CD14-positive monocyte (primary cell): ENCODE measurements around the gene PLOD1. TPM values are rescaled to one million over a fixed set of nuclear protein-coding genes. Genes with fewer than 3 reads are reported as not detected.

ENCODE experiments used
- DNase-seq, 3 donors: peaks; one replicate each; pipeline ENCODE4 v3.0.0-alpha.2; 2011 to 2022
- H2AFZ ChIP-seq: 2 replicates; pipeline ENCODE4 v1.6.0; 2012; ENCODE audit warnings: mild to moderate bottlenecking, low read depth, low read length, inconsistent platforms; ENCODE audit not compliant: insufficient read depth, poor library complexity, severe bottlenecking
- H3K27ac ChIP-seq, 2 donors: 1 replicate in 1 of 2; 2 replicates in 1 of 2; pipeline ENCODE4 v1.5.1; 2012 to 2013; ENCODE audit warnings: low read length in 2 of 2, control low read depth in 1 of 2, inconsistent platforms in 1 of 2, low read depth in 1 of 2, mild to moderate bottlenecking in 1 of 2
- H3K27me3 ChIP-seq, 2 donors: one replicate each; pipeline versions ENCODE4 v1.6.0 to v1.6.1; 2011 to 2013; ENCODE audit warnings: low read length in 2 of 2; ENCODE audit not compliant: control insufficient read depth in 2 of 2, insufficient read depth in 2 of 2
- H3K36me3 ChIP-seq, 2 donors: replicated peaks in 1 of 2; 1 replicate in 1 of 2; 2 replicates in 1 of 2; pipeline versions ENCODE4 v1.5.1 to v1.6.1; 2012 to 2013; ENCODE audit warnings: low read length in 2 of 2, control low read depth in 1 of 2, inconsistent platforms in 1 of 2, mild to moderate bottlenecking in 1 of 2; ENCODE audit not compliant: insufficient read depth in 2 of 2, control insufficient read depth in 1 of 2
- H3K4me1 ChIP-seq, 2 donors: 1 replicate in 1 of 2; 2 replicates in 1 of 2; pipeline versions ENCODE4 v1.5.1 to v1.6.1; 2012 to 2013; ENCODE audit warnings: low read length in 2 of 2, control low read depth in 1 of 2, inconsistent platforms in 1 of 2, mild to moderate bottlenecking in 1 of 2, moderate library complexity in 1 of 2; ENCODE audit not compliant: insufficient read depth in 2 of 2, control insufficient read depth in 1 of 2
- H3K4me2 ChIP-seq: replicated peaks from 2 replicates; pipeline ENCODE3; 2012; ENCODE audit warnings: low read length, moderate library complexity, mild to moderate bottlenecking; ENCODE audit not compliant: poor library complexity, severe bottlenecking; ENCODE audit errors: extremely low read depth
- H3K4me3 ChIP-seq, 3 experiments: fragments of 200-600 bp in 1 of 3; sonication (generic) in 1 of 3; replicated peaks in 1 of 3; 1 replicate in 2 of 3; 2 replicates in 1 of 3; pipeline ENCODE4 v1.5.1; 2011 to 2013; ENCODE audit warnings: low read length in 3 of 3, mild to moderate bottlenecking in 3 of 3, control low read depth in 2 of 3, low read depth in 2 of 3, inconsistent platforms in 1 of 3, moderate library complexity in 1 of 3
- H3K79me2 ChIP-seq: 2 replicates; pipeline ENCODE4 v1.6.0; 2012; ENCODE audit warnings: mild to moderate bottlenecking, control low read depth, inconsistent platforms, low read length, moderate library complexity; ENCODE audit not compliant: insufficient read depth
- H3K9ac ChIP-seq: 2 replicates; pipeline ENCODE4 v1.6.0; 2017; ENCODE audit warnings: low read length, mild to moderate bottlenecking; ENCODE audit not compliant: insufficient read depth, poor library complexity, severe bottlenecking
- H3K9me3 ChIP-seq, 2 donors: replicated peaks in 1 of 2; 1 replicate in 1 of 2; 2 replicates in 1 of 2; pipeline versions ENCODE4 v1.5.1 to v1.6.1; 2012 to 2013; ENCODE audit warnings: low read length in 2 of 2, control low read depth in 1 of 2; ENCODE audit not compliant: control insufficient read depth in 1 of 2, insufficient read depth in 1 of 2
- H4K20me1 ChIP-seq: 2 replicates; pipeline ENCODE4 v1.6.0; 2012; ENCODE audit warnings: mild to moderate bottlenecking, low read length, control low read depth, moderate library complexity; ENCODE audit not compliant: insufficient read depth
- H3K27ac Mint-ChIP-seq, 7 donors: one replicate each; pipeline ENCODE4 v1.8.0; 2020; ENCODE audit warnings: mild to moderate bottlenecking in 7 of 7, mixed read lengths in 7 of 7, moderate library complexity in 6 of 7, inconsistent platforms in 2 of 7
- H3K27me3 Mint-ChIP-seq, 3 donors: one replicate each; pipeline ENCODE4 v1.8.0; 2021 to 2022; ENCODE audit warnings: low read depth in 3 of 3, mild to moderate bottlenecking in 3 of 3, mixed read lengths in 3 of 3, moderate library complexity in 3 of 3, inconsistent platforms in 1 of 3
- H3K36me3 Mint-ChIP-seq, 2 donors: one replicate each; pipeline ENCODE4 v1.8.0; 2020; ENCODE audit warnings: mixed read lengths in 2 of 2, inconsistent platforms in 1 of 2, mild to moderate bottlenecking in 1 of 2
- H3K4me1 Mint-ChIP-seq: one replicate; pipeline ENCODE4 v1.8.0; 2020; ENCODE audit warnings: mild to moderate bottlenecking, mixed read lengths
- H3K4me3 Mint-ChIP-seq, 2 donors: one replicate each; pipeline ENCODE4 v1.8.0; 2020; ENCODE audit warnings: mild to moderate bottlenecking in 2 of 2, mixed read lengths in 2 of 2, moderate library complexity in 1 of 2
- H3K9me3 Mint-ChIP-seq, 7 donors: one replicate each; pipeline ENCODE4 v1.8.0; 2020 to 2022; ENCODE audit warnings: mixed read lengths in 7 of 7, mild to moderate bottlenecking in 6 of 7, moderate library complexity in 6 of 7, inconsistent platforms in 2 of 7
- WGBS: methylation state at CpG from one replicate; pipeline ENCODE4 v1.1.5; 2013; ENCODE audit warnings: missing lambda C conversion rate; ENCODE audit not compliant: insufficient coverage; 5-methylcytosine and 5-hydroxymethylcytosine counted together
- intact Hi-C, 2 donors: fragments of 100-400 bp; cut with micrococcal nuclease; formaldehyde crosslinking; loops; one replicate each; pipeline versions ENCODE4 v1.15.0 to v1.15.1; 2023
- polyA plus RNA-seq, 3 donors: library from polyadenylated mRNA; depleted of rRNA in 1 of 3; unstranded in 2 of 3; stranded (reverse) in 1 of 3; fragments of 300-500 nt in 2 of 3; fragments of >200 nt in 1 of 3; fragmentation: Illumina TruSeq in 2 of 3; gene quantifications; 1 replicate in 2 of 3; 2 replicates in 1 of 3; pipeline ENCODE4 v1.2.3, GENCODE V29; 2012 to 2021
- TF ChIP-seq, protein P1 (sequence below): fragments of 200-600 bp; IDR thresholded peaks from one replicate; pipeline ENCODE4 v1.8.0; 2022; ENCODE audit warnings: antibody characterized with exemption, mild to moderate bottlenecking

The PLOD1 gene
- polyA plus RNA-seq, 3 donors = 44.5 to 53.4 (median 53.1) TPM

DNA sequence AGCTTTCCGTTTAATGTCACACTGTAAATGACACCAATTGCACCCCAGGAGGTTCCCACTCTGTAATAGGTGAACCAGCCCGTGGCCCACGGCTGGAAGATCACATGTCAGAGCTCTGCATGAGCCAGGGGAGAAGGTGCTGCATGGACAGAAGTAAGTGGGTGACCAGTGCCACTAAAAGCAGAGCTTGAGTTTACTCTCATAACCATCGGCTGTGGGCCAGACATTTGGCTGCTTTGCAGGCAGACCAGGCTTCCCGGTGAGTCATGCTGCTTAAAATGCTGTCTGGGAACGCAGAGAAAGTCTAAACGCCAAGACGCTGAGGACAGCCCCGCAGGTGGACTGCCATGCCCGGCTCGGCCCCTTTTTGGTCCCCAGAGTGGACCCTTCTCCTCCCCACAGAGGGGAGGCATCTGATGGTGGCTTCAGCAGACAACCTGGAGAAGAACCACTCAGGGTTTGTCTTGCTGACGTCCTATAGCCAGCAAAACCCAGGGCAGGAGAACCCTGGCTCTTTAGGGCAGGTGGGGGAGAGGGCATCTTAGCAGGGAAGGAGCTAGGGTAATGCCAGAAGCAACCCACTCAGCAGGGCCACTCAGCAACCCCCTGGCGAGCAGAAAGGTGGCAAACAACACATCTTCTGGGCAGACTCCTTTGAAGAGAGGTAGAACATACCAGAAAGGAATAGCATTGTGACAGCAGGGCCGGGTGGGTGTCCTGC is 15.6 kb upstream of the PLOD1 start:
- Mint-ChIP-seq H3K27ac (no peak overlapping the region), H3K27me3 (peaks cover 1 to 6% (median 2%) of the 10 kb centered on the region in 3 donors), H3K36me3 (peaks cover 44 to 72% of the 10 kb centered on the region in 2 donors), H3K9me3 (peaks cover 0 to 2% (median 0%) of the 10 kb centered on the region in 7 donors), H3K4me3 (no peak overlapping the region), H3K4me1 (peaks cover 16% of the 10 kb centered on the region)
- Histone ChIP-seq H4K20me1 (peaks cover 61% of the 10 kb centered on the region), H3K27ac (no peak overlapping the region), H3K9ac (no peak overlapping the region), H3K4me2 (no peak overlapping the region), H3K27me3 (no peaks in the 10 kb centered on the region), H3K9me3 (no peaks in the 10 kb centered on the region), H3K36me3 (peaks cover 54 to 66% of the 10 kb centered on the region in 2 donors), H3K79me2 (peaks cover 40% of the 10 kb centered on the region), H3K4me1 (peaks cover 4 to 6% of the 10 kb centered on the region in 2 donors), H2AFZ (no peak overlapping the region), H3K4me3 (no peak overlapping the region)
- intact Hi-C loops = no loop called here
- TF ChIP-seq, protein P1, sequence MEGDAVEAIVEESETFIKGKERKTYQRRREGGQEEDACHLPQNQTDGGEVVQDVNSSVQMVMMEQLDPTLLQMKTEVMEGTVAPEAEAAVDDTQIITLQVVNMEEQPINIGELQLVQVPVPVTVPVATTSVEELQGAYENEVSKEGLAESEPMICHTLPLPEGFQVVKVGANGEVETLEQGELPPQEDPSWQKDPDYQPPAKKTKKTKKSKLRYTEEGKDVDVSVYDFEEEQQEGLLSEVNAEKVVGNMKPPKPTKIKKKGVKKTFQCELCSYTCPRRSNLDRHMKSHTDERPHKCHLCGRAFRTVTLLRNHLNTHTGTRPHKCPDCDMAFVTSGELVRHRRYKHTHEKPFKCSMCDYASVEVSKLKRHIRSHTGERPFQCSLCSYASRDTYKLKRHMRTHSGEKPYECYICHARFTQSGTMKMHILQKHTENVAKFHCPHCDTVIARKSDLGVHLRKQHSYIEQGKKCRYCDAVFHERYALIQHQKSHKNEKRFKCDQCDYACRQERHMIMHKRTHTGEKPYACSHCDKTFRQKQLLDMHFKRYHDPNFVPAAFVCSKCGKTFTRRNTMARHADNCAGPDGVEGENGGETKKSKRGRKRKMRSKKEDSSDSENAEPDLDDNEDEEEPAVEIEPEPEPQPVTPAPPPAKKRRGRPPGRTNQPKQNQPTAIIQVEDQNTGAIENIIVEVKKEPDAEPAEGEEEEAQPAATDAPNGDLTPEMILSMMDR = no peak
- no peak for DNase-seq
- 94% methylated on average over 11 of the region's 14 CpGs for WGBS

DNA sequence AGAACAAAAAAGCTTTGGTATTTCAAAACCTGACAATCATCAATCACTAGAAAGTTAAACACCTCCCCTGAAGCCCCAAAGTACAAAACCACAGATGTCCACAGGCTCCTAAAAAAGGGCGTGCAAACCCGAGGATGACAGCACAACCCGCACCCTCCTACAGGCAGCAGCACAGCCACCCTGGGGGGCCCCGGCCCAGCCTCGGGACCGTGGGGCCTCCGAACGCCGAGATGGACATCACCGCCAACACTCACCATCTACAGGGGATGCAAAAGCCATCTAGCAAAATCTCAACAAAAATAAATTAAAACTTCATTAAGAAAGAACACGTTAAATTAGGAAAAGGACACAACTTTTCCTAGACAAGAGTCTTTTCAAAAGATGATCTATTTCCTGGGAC is 14.9 kb upstream of the PLOD1 start:
- Histone ChIP-seq H3K4me1 (peaks cover 10 to 12% of the 10 kb centered on the region in 2 donors), H2AFZ (no peak overlapping the region)

More for the DNA sequence above, 14.9 kb upstream of the PLOD1 start:
- peaks cover 44 to 78% of the 10 kb centered on the region in 2 donors for H3K36me3 Mint-ChIP-seq
- H3K4me1 Mint-ChIP-seq = peaks cover 23% of the 10 kb centered on the region
- Histone ChIP-seq H3K9ac (no peak overlapping the region), H3K79me2 (peaks cover 47% of the 10 kb centered on the region), H3K27me3 (no peaks in the 10 kb centered on the region), H3K36me3 (peaks cover 54 to 66% of the 10 kb centered on the region in 2 donors), H3K9me3 (no peaks in the 10 kb centered on the region), H4K20me1 (peaks cover 67% of the 10 kb centered on the region), H3K4me2 (no peak overlapping the region), H3K27ac (no peak overlapping the region), H3K4me3 (no peak overlapping the region)
- 93% methylated on average over 9 of the region's 11 CpGs for whole genome bisulfite sequencing
- H3K4me3 Mint-ChIP-seq = no peak overlapping the region
- no peak for DNase-seq
- intact Hi-C loops = loop anchor here in 1 of 2 donors (10.0 kb wide), 1 partner anchor 95 kb away; the partner anchor contains the start of gene MIIP
- no peak overlapping the region for H3K27ac Mint-ChIP-seq
- H3K27me3 Mint-ChIP-seq = peaks cover 0 to 3% (median 1%) of the 10 kb centered on the region in 3 donors
- TF ChIP-seq, protein P1 = no peak
- H3K9me3 Mint-ChIP-seq = peaks cover 0 to 2% (median 0%) of the 10 kb centered on the region in 7 donors
